ENCODE results near the gene DHX15.
"Not testable (repeated sequence)": the region's sequence is repeated elsewhere in the genome, so short reads cannot be mapped to it uniquely, and the experiment has no call there.

The DHX15 gene

DNA sequence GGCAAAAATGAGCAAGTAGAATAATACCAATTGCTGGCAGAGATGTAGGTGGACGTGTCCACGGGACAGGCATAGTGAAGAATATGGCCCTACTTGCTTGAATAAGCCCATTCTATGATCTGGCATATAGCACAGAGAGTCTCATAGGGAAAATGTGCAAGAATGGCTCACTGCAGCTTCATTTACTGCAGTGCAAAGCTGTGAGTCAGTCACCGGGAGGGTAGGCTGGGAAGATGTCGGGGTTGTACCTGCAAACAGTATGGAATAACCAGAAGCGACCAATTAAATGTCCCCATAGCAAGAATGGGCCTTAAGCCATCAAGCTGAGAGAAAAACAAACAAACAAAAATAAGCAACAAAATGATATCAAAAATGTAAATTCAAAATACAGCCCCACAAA is 74.3 kb downstream of the DHX15 start:
- TF ChIP-seq, protein P1, sequence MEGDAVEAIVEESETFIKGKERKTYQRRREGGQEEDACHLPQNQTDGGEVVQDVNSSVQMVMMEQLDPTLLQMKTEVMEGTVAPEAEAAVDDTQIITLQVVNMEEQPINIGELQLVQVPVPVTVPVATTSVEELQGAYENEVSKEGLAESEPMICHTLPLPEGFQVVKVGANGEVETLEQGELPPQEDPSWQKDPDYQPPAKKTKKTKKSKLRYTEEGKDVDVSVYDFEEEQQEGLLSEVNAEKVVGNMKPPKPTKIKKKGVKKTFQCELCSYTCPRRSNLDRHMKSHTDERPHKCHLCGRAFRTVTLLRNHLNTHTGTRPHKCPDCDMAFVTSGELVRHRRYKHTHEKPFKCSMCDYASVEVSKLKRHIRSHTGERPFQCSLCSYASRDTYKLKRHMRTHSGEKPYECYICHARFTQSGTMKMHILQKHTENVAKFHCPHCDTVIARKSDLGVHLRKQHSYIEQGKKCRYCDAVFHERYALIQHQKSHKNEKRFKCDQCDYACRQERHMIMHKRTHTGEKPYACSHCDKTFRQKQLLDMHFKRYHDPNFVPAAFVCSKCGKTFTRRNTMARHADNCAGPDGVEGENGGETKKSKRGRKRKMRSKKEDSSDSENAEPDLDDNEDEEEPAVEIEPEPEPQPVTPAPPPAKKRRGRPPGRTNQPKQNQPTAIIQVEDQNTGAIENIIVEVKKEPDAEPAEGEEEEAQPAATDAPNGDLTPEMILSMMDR (IDR thresholded peaks at IDR 0.05; ENCODE audit: low read depth, low read length) = no peak
- DNase-seq (ENCODE audit: extremely low read depth, low read depth) = no peak

DNA sequence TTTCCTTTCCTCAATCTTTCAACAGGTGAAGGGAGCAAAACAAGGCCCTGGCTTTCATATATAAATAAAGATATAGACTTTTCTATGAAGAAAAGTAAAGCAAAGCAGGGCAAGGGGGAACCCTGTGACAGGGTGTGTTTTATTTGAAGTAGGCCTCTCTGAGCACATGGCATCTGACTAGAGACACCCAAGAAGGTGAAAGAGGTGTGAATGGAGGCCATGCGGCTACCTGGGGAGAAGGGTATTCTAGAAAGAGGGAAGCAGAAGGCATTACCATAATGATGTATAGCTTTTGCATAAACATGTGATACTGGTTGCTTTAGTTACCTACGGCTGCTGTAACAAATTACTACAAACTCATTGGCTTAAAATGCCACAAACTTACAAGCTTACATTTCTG is 75.8 kb downstream of the DHX15 start:
- DNase-seq (ENCODE audit: extremely low read depth, low read depth) = no peak
- TF ChIP-seq, protein P1 (IDR thresholded peaks at IDR 0.05; ENCODE audit: low read depth, low read length) = no peak

DNA sequence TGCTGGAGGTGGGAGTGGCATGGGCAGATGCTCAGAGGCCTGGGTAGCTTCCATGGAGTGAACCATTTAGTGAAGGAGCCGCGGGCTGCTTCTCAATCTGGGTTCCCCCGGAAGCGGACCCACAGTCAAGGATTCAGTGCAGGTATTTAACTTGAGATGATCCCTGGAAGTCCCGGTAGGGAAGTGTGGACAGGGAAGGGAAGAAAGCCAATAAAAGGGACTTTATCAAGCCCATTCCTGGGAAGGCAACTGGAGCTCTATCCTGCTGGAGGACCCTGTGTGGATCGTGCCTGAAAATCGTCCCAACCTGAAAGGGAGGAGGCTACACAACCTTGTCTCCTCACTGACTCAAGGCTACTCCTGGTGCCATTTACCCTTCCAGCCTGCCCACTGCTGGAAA is 76.9 kb downstream of the DHX15 start:
- DNase-seq (ENCODE audit: extremely low read depth, low read depth) = no peak
- TF ChIP-seq, protein P1 (IDR thresholded peaks at IDR 0.05; ENCODE audit: low read depth, low read length) = no peak

GRCh38 chr4:24503090-24503489 is 81.3 kb downstream of the DHX15 start:
- DNase-seq (ENCODE audit: extremely low read depth, low read depth) = not testable (repeated sequence)

- no peak for DNase-seq (ENCODE audit: extremely low read depth, low read depth)
- TF ChIP-seq, protein P1 (IDR thresholded peaks at IDR 0.05; ENCODE audit: low read depth, low read length) = no peak
Measured at GRCh38 chr4:24497221-24497620, 87.1 kb downstream of the DHX15 start.

DNA sequence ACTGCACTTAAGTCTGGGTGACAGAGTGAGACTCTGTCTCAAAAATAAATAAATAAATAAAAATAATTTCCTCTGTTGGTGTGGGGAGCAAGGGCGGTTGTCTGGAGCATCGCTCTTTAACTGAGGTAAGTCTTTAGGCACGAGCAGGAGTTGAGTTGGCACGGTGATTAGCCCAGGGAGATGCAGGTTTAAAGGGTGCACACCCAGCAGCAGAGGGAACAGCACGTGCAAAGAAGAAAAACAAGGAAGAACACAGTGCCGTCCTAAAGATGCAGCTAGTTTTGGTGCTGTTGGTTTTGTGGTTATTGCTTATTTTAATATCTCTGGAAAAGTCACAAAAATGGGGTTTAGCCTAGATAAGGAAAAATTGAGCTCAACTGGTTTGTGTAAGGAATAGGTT is 87.8 kb downstream of the DHX15 start:
- TF ChIP-seq, protein P1 (IDR thresholded peaks at IDR 0.05; ENCODE audit: low read depth, low read length) = no peak
- no peak for DNase-seq (ENCODE audit: extremely low read depth, low read depth)

GRCh38 chr4:24495388-24495787 is 89.0 kb downstream of the DHX15 start:
- TF ChIP-seq, protein P1 (IDR thresholded peaks at IDR 0.05; ENCODE audit: low read depth, low read length) = no peak
- DNase-seq (ENCODE audit: extremely low read depth, low read depth) = no peak

- no peak for DNase-seq (ENCODE audit: extremely low read depth, low read depth)
- TF ChIP-seq, protein P1 (IDR thresholded peaks at IDR 0.05; ENCODE audit: low read depth, low read length) = no peak
Measured at GRCh38 chr4:24489870-24490269, 94.5 kb downstream of the DHX15 start.
